ENCODE results near the gene KLHL3.
A peak's percentile ranks its signal among the peaks of the same experiment; 100 is the strongest.

The KLHL3 gene

DNA sequence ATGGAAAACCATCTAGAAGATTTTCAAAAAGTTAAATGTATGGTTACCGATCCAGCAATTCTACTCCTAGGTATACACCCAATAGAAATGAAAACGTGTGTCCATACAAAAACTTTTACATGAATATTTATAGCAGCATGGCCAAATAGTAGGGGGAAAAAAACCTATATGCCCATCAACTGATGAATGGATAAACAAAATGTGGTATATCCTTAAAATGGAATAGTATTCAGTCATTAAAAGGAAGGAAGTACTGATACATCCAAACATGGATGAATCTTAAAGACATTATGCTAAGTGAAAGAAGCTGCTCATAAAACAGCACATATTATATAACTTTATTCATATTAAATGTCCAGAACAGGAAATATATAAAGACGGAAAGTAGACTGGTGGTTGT, 143.6 kb downstream of the KLHL3 start:
- TF ChIP-seq, protein P1, sequence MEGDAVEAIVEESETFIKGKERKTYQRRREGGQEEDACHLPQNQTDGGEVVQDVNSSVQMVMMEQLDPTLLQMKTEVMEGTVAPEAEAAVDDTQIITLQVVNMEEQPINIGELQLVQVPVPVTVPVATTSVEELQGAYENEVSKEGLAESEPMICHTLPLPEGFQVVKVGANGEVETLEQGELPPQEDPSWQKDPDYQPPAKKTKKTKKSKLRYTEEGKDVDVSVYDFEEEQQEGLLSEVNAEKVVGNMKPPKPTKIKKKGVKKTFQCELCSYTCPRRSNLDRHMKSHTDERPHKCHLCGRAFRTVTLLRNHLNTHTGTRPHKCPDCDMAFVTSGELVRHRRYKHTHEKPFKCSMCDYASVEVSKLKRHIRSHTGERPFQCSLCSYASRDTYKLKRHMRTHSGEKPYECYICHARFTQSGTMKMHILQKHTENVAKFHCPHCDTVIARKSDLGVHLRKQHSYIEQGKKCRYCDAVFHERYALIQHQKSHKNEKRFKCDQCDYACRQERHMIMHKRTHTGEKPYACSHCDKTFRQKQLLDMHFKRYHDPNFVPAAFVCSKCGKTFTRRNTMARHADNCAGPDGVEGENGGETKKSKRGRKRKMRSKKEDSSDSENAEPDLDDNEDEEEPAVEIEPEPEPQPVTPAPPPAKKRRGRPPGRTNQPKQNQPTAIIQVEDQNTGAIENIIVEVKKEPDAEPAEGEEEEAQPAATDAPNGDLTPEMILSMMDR (IDR thresholded peaks at IDR 0.05), result no peak

DNA sequence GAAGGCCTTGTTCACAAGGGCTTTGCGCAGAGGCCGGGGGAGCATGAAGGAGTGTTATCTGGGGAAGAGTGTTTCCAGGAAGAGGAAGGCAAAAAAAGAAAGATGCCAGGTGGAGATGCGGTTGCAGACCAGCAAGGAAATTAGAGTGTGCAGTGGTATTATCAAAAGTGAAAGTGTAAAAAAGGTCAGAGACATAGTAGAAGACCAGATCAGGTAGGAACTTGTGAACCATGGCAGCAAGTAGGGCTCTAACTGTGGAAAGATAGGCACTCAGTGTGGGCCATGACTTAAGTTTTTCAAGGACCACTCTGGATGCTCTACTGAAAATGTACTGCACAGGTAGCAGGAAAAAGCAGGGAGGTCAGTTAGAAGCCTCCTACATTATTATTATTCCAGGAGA, 146.7 kb downstream of the KLHL3 start:
- TF ChIP-seq, protein P1 (IDR thresholded peaks at IDR 0.05), result no peak

DNA sequence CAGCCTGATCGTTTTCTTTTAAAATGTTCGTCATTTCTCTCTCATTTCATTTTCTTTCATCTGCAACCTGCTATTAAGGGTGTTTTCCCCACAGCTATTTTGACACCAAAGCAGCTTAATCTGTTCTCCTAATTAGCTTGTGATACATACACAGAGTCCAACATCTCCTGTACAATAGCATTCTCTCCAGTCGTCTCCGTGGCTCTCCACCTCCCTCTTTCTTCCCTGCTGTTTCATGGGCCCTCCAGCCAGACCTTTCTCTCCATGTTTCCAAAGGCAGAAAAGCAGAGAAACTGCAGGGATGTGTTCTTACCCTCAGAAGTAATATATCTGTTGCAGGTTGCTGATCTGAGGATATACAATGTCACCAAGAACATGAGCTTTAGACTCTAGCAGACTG, 148.0 kb downstream of the KLHL3 start:
- TF ChIP-seq, protein P1 (IDR thresholded peaks at IDR 0.05), result no peak

DNA sequence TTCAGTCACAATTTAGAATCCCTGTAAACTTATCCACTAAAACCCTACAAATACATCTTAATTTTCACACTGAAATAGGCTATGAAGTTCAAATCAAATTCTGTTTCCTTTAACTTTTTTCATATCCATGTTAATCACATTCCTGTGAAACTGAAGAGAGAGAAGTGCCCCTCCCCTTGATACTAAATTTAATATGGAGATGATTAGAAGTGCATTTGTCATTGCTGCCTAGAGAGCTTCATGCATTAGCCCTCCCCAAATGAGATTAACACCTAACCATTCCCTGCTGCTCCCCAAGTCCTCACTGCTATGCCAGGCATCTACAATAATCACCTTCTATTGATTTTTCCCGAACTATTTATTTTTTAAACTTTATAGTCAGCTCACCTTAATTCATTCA, 151.6 kb downstream of the KLHL3 start:
- TF ChIP-seq, protein P1 (IDR thresholded peaks at IDR 0.05), result no peak

DNA sequence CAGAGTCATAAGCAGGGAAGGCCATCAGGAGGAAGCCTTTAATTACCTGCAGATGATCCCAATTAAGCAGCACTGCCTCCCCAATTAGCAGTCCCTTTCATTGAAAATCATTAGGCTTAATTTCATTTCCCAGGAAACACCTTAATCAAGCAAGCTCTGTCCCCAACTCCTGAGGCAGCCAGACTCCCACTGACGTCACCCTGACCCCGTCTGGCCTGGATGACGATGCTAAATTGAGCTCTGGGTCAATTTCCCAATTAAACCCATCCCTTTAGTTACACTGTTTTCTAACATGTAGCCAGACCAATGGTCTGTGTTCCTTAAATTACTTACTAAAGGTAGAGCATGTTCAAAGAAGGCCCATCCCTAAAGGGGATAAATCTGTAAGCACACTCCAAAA, 152.8 kb downstream of the KLHL3 start:
- TF ChIP-seq, protein P1 (IDR thresholded peaks at IDR 0.05), result no peak

DNA sequence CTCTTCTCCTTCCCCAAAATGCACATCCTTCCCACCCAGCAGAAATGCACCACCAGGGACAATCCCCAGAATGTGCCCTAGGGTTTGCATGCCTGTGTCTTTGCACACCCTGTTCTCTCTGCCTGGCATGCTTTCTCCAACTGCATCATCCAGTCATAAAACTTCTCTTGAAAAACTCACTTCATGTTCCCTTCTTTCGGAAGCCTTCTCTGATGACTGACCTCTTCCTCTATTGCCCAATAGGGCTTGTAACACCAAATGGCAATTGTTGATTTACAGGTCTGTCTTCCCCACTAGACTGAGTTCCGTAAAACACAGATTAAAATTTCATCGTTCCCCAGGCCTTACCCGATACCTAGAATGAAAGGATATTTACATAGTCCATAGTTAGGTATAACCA, 153.7 kb downstream of the KLHL3 start:
- TF ChIP-seq, protein P1 (IDR thresholded peaks at IDR 0.05), result no peak

DNA sequence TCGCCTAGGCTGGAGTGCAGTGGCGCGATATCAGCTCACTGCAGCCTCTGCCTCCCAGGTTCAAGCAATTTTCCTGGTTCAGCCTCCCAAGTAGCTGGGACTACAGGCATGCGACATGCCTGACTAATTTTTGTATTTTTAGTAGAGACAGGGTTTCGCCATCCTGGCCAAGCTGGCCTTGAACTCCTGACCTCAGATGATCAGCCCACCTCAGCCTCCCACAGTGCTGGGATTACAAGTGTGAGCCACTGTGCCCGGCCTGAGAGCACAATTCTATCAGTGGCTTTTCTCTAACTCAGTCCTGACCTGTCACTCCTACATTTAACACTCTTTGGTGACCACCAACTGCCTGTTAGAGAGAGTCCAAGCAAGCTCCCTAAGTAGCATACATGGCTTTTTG, 154.1 kb downstream of the KLHL3 start:
- TF ChIP-seq, protein P1 (IDR thresholded peaks at IDR 0.05), result no peak

DNA sequence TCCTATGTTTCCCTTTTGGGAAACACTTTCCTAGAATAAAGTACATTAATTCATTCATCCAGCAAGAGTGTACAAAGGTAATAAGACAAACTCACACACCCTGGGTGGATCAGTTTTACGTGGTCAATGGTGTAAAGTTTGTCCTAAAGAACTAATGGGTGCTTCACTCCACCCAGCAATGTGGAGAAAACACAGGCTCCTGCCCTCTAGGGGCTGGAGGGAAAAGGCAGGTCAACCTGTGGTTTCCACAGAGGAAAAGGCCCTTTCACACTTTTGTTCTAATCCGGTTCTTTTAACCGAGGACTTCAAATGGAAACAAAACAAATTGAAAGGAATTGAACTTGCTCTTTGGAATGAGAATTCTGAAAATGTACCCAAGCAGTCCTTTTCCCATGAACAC, 155.9 kb downstream of the KLHL3 start:
- TF ChIP-seq, protein P1 (IDR thresholded peaks at IDR 0.05), result peak; percentile 43
